Lung (tissue), 12 donors: ENCODE data around the gene MYL6B. TPM values are rescaled to one million over a fixed set of nuclear protein-coding genes. Genes with fewer than 3 reads are reported as not detected.

Experiments
- ATAC-seq: fragments of 200-7000 bp; cut with Tn5 transposase; one replicate; pipeline ENCODE4 v1.9.1; 2020; ENCODE audit warnings: moderate number of reproducible peaks; ENCODE audit not compliant: insufficient read depth, low FRiP score
- DNase-seq, 3 donors: peaks; one replicate each; pipeline ENCODE4 v3.0.0-alpha.2; 2013 to 2017
- H3K27ac ChIP-seq, 2 donors: one replicate each; pipeline ENCODE4 v1.5.1; 2013; ENCODE audit warnings: mild to moderate bottlenecking in 2 of 2, moderate library complexity in 2 of 2, control low read depth in 1 of 2, inconsistent platforms in 1 of 2, low read depth in 1 of 2, low read length in 1 of 2
- H3K27me3 ChIP-seq, 3 donors: one replicate each; pipeline ENCODE4 v1.5.1; 2013; ENCODE audit warnings: low read length in 2 of 3; ENCODE audit not compliant: control insufficient read depth in 3 of 3, insufficient read depth in 3 of 3
- H3K36me3 ChIP-seq, 4 donors: one replicate each; pipeline ENCODE4 v1.5.1; 2013; ENCODE audit warnings: low read length in 4 of 4, mild to moderate bottlenecking in 1 of 4, moderate library complexity in 1 of 4; ENCODE audit not compliant: control insufficient read depth in 4 of 4, insufficient read depth in 4 of 4
- H3K4me1 ChIP-seq, 5 donors: one replicate each; pipeline ENCODE4 v1.5.1; 2013; ENCODE audit warnings: low read length in 5 of 5, mild to moderate bottlenecking in 2 of 5, moderate library complexity in 1 of 5; ENCODE audit not compliant: control insufficient read depth in 5 of 5, insufficient read depth in 5 of 5
- H3K4me3 ChIP-seq: one replicate; pipeline ENCODE4 v1.5.1; 2013; ENCODE audit warnings: mild to moderate bottlenecking, control low read depth, moderate library complexity
- H3K9ac ChIP-seq, 2 donors: one replicate each; pipeline ENCODE4 v1.5.1; 2013; ENCODE audit warnings: low read length in 2 of 2, control low read depth in 1 of 2; ENCODE audit not compliant: insufficient read depth in 1 of 2
- H3K9me3 ChIP-seq, 4 donors: one replicate each; pipeline ENCODE4 v1.5.1; 2013; ENCODE audit warnings: low read length in 3 of 4, mild to moderate bottlenecking in 1 of 4, moderate library complexity in 1 of 4; ENCODE audit not compliant: control insufficient read depth in 4 of 4, insufficient read depth in 3 of 4
- CTCF ChIP-seq: IDR thresholded peaks from 2 replicates; pipeline ENCODE4 v1.5.1; 2012; ENCODE audit warnings: mild to moderate bottlenecking; ENCODE audit errors: control extremely low read depth, extremely low read depth
- WGBS, 2 donors: extraction: QIAGEN DNeasy Blood & Tissue Kit; methylation state at CpG; one replicate each; pipeline ENCODE4 v1.1.7; 2013; 5-methylcytosine and 5-hydroxymethylcytosine counted together
- polyA plus RNA-seq, 2 donors: library from polyadenylated mRNA; stranded (reverse); fragments of 200-250 nt; gene quantifications; one replicate each; pipeline ENCODE4 v1.2.1, GENCODE V29; 2013
- total RNA-seq, 2 donors: library from RNA; depleted of rRNA in 1 of 2; stranded (reverse); fragments of >200 nt in 1 of 2; gene quantifications; one replicate each; pipeline ENCODE4 v1.2.1, GENCODE V29; 2014 to 2021
- donor health status: control.
- donor health status: control.
- donor health status: Bipolar disorder and iron deficiency.
- donor health status: healthy.
- donor health status: DM: yes; HTN: yes; CAD: no.

MYL6B gene
- total and polyA plus RNA-seq, 4 donors = 20.7 to 46.1 (median 39.7) TPM

- peak; percentile 65 for TF ChIP-seq CTCF
- DNase-seq = peak; percentile 99 to 100 (median 99)
- peak; percentile 83 for ATAC-seq
- H3K27me3 ChIP-seq = no peaks in the 10 kb centered on the region
- H3K4me3 ChIP-seq = peak within 1 kb of the TSS; percentile 77
- no peaks in the 10 kb centered on the region for H3K9me3 ChIP-seq
- peaks cover 5 to 19% (median 11%) of the 10 kb centered on the region in 4 donors for H3K36me3 ChIP-seq
- WGBS, 2 donors = 1% methylated on average over 60 to 61 of the region's 61 CpGs
- H3K27ac ChIP-seq = peak within 1 kb of the TSS; percentile 91 to 99
- H3K9ac ChIP-seq = peak within 1 kb of the TSS; percentile 97 to 99
- peaks cover 0 to 20% (median 8%) of the 10 kb centered on the region in 5 donors for H3K4me1 ChIP-seq
Observed at GRCh38 chr12:56117778-56118687, 34.4 kb upstream of the MYL6B start, which contains the start of gene ZC3H10. TSS of gene ZC3H10 (plus strand) at chr12:56118266. CDS start at chr12:56120563, 2,297 bp downstream.

DNA sequence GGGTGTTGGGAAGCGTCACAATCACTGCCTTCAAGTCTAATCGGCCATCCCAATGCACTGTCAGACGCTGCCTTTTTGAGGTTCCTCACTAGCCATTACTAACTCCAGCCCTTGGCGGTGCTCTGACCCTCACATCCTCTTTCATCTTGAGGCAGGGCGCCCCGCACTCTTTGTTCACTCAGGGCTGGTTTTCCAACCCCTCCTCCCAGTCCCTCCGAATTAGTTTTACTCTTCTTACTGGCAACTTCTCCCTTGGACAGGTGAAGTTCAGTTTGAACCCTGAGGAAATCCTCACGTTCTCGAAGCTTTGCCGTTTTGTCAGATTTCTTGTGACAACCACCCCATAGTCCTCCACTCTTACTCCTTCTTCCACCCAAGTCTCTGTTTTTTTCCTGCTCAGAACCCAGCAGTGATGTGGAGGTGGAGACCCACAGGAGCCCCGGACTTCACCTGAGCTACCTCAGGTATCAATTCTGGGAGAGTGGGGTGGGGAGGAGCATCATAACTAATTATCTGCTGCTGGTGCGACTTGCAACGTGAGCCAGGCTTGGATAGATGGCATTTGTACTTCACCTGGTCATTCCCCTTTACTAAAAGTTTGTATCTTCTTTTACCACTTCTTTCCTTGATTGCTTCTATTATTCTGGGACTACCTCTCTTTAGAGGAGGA, 33.6 kb upstream of the MYL6B start:
- Histone ChIP-seq H3K27ac (peak overlapping the region; percentile 76 to 94), H3K9ac (peak overlapping the region; percentile 71 to 84), H3K4me3 (peak overlapping the region; percentile 77), H3K4me1 (peaks cover 0 to 20% (median 8%) of the 10 kb centered on the region in 5 donors), H3K9me3 (no peaks in the 10 kb centered on the region), H3K27me3 (no peaks in the 10 kb centered on the region), H3K36me3 (peaks cover 5 to 16% (median 9%) of the 10 kb centered on the region in 4 donors)
- ATAC-seq (no peak), DNase-seq (no peak)
- no peak for TF ChIP-seq CTCF
- 7 to 13% methylated on average over 13 of the region's 13 CpGs for WGBS, 2 donors

GRCh38 chr12:56119361-56119796, 33.0 kb upstream of the MYL6B start:
- peak; percentile 50 for ATAC-seq
- no peaks in the 10 kb centered on the region for H3K27me3 ChIP-seq
- peaks cover 0 to 20% (median 8%) of the 10 kb centered on the region in 5 donors for H3K4me1 ChIP-seq
- 0 to 2% methylated on average over 2 of the region's 2 CpGs for WGBS, 2 donors
- H3K4me3 ChIP-seq = no peak overlapping the region
- TF ChIP-seq CTCF = peak; percentile 81
- peak; percentile 87 to 93 (median 92) for DNase-seq
- peaks cover 5 to 16% (median 8%) of the 10 kb centered on the region in 4 donors for H3K36me3 ChIP-seq
- H3K27ac ChIP-seq = peak overlapping the region; percentile 57 to 94
- peak overlapping the region in 1 of 2 donors; percentile 84 for H3K9ac ChIP-seq
- no peaks in the 10 kb centered on the region for H3K9me3 ChIP-seq
